Ovary (tissue), 9 donors: ENCODE results near the gene PCDHGB7. TPM values are rescaled to one million over a fixed set of nuclear protein-coding genes. Genes with fewer than 3 reads are reported as not detected.
"Not testable (repeated sequence)": the region's sequence is repeated elsewhere in the genome, so short reads cannot be mapped to it uniquely, and the experiment has no call there.

Experiments used
- DNase-seq, 5 donors: peaks; one replicate each; pipeline ENCODE4 v3.0.0-alpha.2; 2019 to 2020
- H3K27ac ChIP-seq, 2 donors: fragments of 200-600 bp; one replicate each; pipeline versions ENCODE4 v1.5.1 to v1.8.0; 2019 to 2022
- H3K27me3 ChIP-seq: fragments of 200-600 bp; one replicate; pipeline ENCODE4 v1.8.0; 2022
- H3K36me3 ChIP-seq: fragments of 200-600 bp; sonication (generic); one replicate; pipeline ENCODE4 v1.5.1; 2019
- H3K4me1 ChIP-seq: one replicate; pipeline ENCODE4 v1.8.1; 2013; ENCODE audit warnings: mild to moderate bottlenecking, moderate library complexity; ENCODE audit not compliant: insufficient read depth
- H3K4me3 ChIP-seq: fragments of 200-600 bp; sonication (generic); one replicate; pipeline ENCODE4 v1.5.1; 2017
- H3K9me3 ChIP-seq, 2 donors: fragments of 200-600 bp in 1 of 2; sonication (generic) in 1 of 2; one replicate each; pipeline versions ENCODE4 v1.5.1 to v1.8.1; 2013 to 2019; ENCODE audit warnings: mild to moderate bottlenecking in 1 of 2, moderate library complexity in 1 of 2
- CTCF ChIP-seq, 3 donors: fragments of 450-650 bp in 2 of 3; fragments of 200-600 bp in 1 of 3; IDR thresholded peaks; one replicate each; pipeline versions ENCODE4 v1.5.1 to v1.8.0; 2016 to 2022; ENCODE audit warnings: antibody characterized with exemption in 3 of 3, mild to moderate bottlenecking in 1 of 3
- EP300 ChIP-seq: sonication (generic); formaldehyde crosslinking; IDR thresholded peaks from one replicate; pipeline ENCODE4 v1.6.1; 2017; ENCODE audit warnings: antibody characterized with exemption
- POLR2A ChIP-seq: fragments of 450-650 bp; IDR thresholded peaks from one replicate; pipeline ENCODE4 v1.6.1; 2017; ENCODE audit warnings: antibody characterized with exemption, mild to moderate bottlenecking, moderate library complexity
- WGBS, 3 donors: extraction: QIAGEN DNeasy Blood & Tissue Kit in 1 of 3; methylation state at CpG; one replicate each; pipeline versions ENCODE4 v1.1.5 to v1.1.7; 2013 to 2017; 5-methylcytosine and 5-hydroxymethylcytosine counted together
- intact Hi-C, 4 donors: fragments of 100-400 bp; cut with DNase I; formaldehyde crosslinking; loops; one replicate each; pipeline versions ENCODE4 v1.11.0 to v1.15.1; 2022 to 2023
- polyA plus RNA-seq, 2 donors: library from polyadenylated mRNA; stranded (reverse); fragments of 200-250 nt in 1 of 2; fragments of 350-450 nt in 1 of 2; fragmentation: Illumina TruSeq in 1 of 2; extraction: RNeasy Lipid Tissue Mini Kit (QIAGEN cat#74804) in 1 of 2; gene quantifications; one replicate each; pipeline ENCODE4 v1.2.3, GENCODE V29; 2013 to 2014
- total RNA-seq, 7 donors: library from RNA; depleted of rRNA in 2 of 7; stranded (reverse); fragments of >200 nt in 2 of 7; fragmentation: NEBNext Ultra II Directional in 3 of 7; extraction: Animal tissue kit (Norgen Biotek cat#: 25700) in 3 of 7; gene quantifications; one replicate each; pipeline versions ENCODE4 v1.1.0 to v1.2.4, GENCODE V29; 2016 to 2023
- donor health status: DM: no; HTN: no; CAD: no; lungs with moderate emphysema.
- donor health status: DM: no; HTN: no; CAD: no.
- donor health status: Bipolar disorder and iron deficiency.
- donor health status: DM: yes; HTN: yes; CAD: no.
- donor health status: DM: no; HTN: no; CAD: no.
- donor health status: DM: yes; HTN: yes; CAD: no.

The PCDHGB7 gene
- total and polyA plus RNA-seq, 9 donors = 8.0 to 22.9 (median 19.9) TPM

GRCh38 chr5:141412854-141413539 is 4.5 kb upstream of the PCDHGB7 start, which contains the start of gene PCDHGA10:
Gene PCDHGA10 (plus strand): TSS chr5:141412987. CDS start chr5:141413176, 189 bp downstream.
- WGBS, 3 donors = 14 to 21% (median 15%) methylated on average over 31 of the region's 31 CpGs
- peak in 1 of 5 donors; percentile 14 for DNase-seq
- H3K27ac ChIP-seq = no peak within 1 kb of the TSS

GRCh38 chr5:141413540-141414069 is 3.9 kb upstream of the PCDHGB7 start:
- no peak for TF ChIP-seq CTCF (IDR thresholded peaks at IDR 0.05)
- no peak for TF ChIP-seq POLR2A
- no peak for TF ChIP-seq EP300
- H3K27ac ChIP-seq = no peak overlapping the region
- H3K9me3 ChIP-seq = peaks cover 14 to 56% of the 10 kb centered on the region in 2 donors
- intact Hi-C loops = loop anchor here in 1 of 4 donors (10.0 kb wide), 1 partner anchor 111 kb away; no protein-coding TSS in a partner anchor
- WGBS, 3 donors = 15 to 20% (median 16%) methylated on average over 25 of the region's 25 CpGs
- H3K4me1 ChIP-seq = peaks cover 2% of the 10 kb centered on the region
- no peaks in the 10 kb centered on the region for H3K27me3 ChIP-seq
- peak in 1 of 5 donors; percentile 12 for DNase-seq
- peaks cover 4% of the 10 kb centered on the region for H3K36me3 ChIP-seq
- H3K4me3 ChIP-seq = peak overlapping the region; percentile 16

More at GRCh38 chr5:141412854-141413539, 4.5 kb upstream of the PCDHGB7 start, which contains the start of gene PCDHGA10:
- H3K27me3 ChIP-seq = no peaks in the 10 kb centered on the region
- H3K9me3 ChIP-seq = peaks cover 14 to 53% of the 10 kb centered on the region in 2 donors
- intact Hi-C loops = loop anchor here in 1 of 4 donors (10.0 kb wide), 1 partner anchor 112 kb away; no protein-coding TSS in a partner anchor
- H3K4me1 ChIP-seq = peaks cover 2% of the 10 kb centered on the region
- peaks cover 4% of the 10 kb centered on the region for H3K36me3 ChIP-seq
- H3K4me3 ChIP-seq = peak within 1 kb of the TSS; percentile 16
- no peak for TF ChIP-seq CTCF (IDR thresholded peaks at IDR 0.05)
- no peak for TF ChIP-seq POLR2A
- TF ChIP-seq EP300 = no peak

- not testable (repeated sequence) for H3K27ac ChIP-seq, H3K36me3 ChIP-seq, DNase-seq, H3K27me3 ChIP-seq, H3K4me3 ChIP-seq, H3K4me1 ChIP-seq
- H3K9me3 ChIP-seq = peaks cover 16 to 56% of the 10 kb centered on the region in 2 donors
- WGBS, 3 donors = 22 to 37% (median 23%) methylated on average over 36 to 46 of the region's 46 CpGs
- intact Hi-C loops = loop anchor here in 2 of 4 donors (5.0 to 10.0 kb wide), 2 partner anchors 110 to 143 kb away; no protein-coding TSS in a partner anchor
These were observed 2.8 kb upstream of the PCDHGB7 start for GRCh38 chr5:141414548-141415274.

- peaks cover 12 to 54% of the 10 kb centered on the region in 2 donors for H3K9me3 ChIP-seq
- H3K4me3 ChIP-seq, DNase-seq, H3K27ac ChIP-seq, H3K27me3 ChIP-seq, H3K36me3 ChIP-seq, H3K4me1 ChIP-seq: not testable (repeated sequence)
- intact Hi-C loops = loop anchor here in 2 of 4 donors (5.0 to 10.0 kb wide), 2 partner anchors 110 to 142 kb away; no protein-coding TSS in a partner anchor
- 20 to 27% (median 23%) methylated on average over 16 to 24 of the region's 24 CpGs for WGBS, 3 donors
These were observed 2.2 kb upstream of the PCDHGB7 start for GRCh38 chr5:141415275-141415618.

- H3K36me3 ChIP-seq = no peaks in the 10 kb centered on the region
- WGBS, 3 donors = 23 to 34% (median 23%) methylated on average over 74 of the region's 74 CpGs
- H3K27me3 ChIP-seq = no peaks in the 10 kb centered on the region
- H3K4me1 ChIP-seq = peaks cover 2% of the 10 kb centered on the region
- H3K4me3 ChIP-seq = no peak overlapping the region
- no peak overlapping the region for H3K27ac ChIP-seq
- TF ChIP-seq EP300 (no peak), CTCF (IDR thresholded peaks at IDR 0.05) (no peak), POLR2A (no peak)
- H3K9me3 ChIP-seq = peaks cover 15 to 50% of the 10 kb centered on the region in 2 donors
- no peak for DNase-seq
- intact Hi-C loops = loop anchor here in 2 of 4 donors (5.0 to 10.0 kb wide), 2 partner anchors 106 to 138 kb away; no protein-coding TSS in a partner anchor
These were observed 1.8 kb downstream of the PCDHGB7 start for GRCh38 chr5:141419074-141419880.
